H1 (cell line): ENCODE measurements around the gene CLIP3. TPM values are rescaled to one million over a fixed set of nuclear protein-coding genes. Genes with fewer than 3 reads are reported as not detected.

Experiments
- BRCA1 ChIP-seq: IDR thresholded peaks from 2 replicates; pipeline ENCODE4 v1.6.1; 2012; ENCODE audit warnings: low read depth, low read length, improper control_type of control experiment
- CBX5 ChIP-seq: fragments of 300-800, 300-1000 bp; sonication (generic); IDR thresholded peaks from 2 replicates; pipeline ENCODE4 v1.7.1; 2016; ENCODE audit warnings: antibody characterized with exemption, low read length, low read depth
- CEBPB ChIP-seq: IDR thresholded peaks from 2 replicates; pipeline ENCODE4 v1.6.1; 2012; ENCODE audit warnings: low read depth, low read length
- CREB1 ChIP-seq: IDR thresholded peaks from 2 replicates; pipeline ENCODE4 v1.6.1; 2012; ENCODE audit warnings: inconsistent platforms
- EGR1 ChIP-seq: IDR thresholded peaks from 2 replicates; pipeline ENCODE4 v1.6.1; 2011; ENCODE audit warnings: low read depth, low read length, borderline replicate concordance
- NANOG ChIP-seq: IDR thresholded peaks from 2 replicates; pipeline ENCODE4 v1.6.1; 2011; ENCODE audit warnings: low read length, low read depth, mild to moderate bottlenecking, inconsistent platforms; ENCODE audit not compliant: insufficient read depth, poor library complexity, severe bottlenecking
- RAD21 ChIP-seq, 2 experiments: IDR thresholded peaks in 1 of 2; conservative IDR thresholded peaks in 1 of 2; 2 replicates each; pipeline ENCODE4 v1.6.1; 2011; ENCODE audit warnings: low read depth in 2 of 2, low read length in 2 of 2, improper control_type of control experiment in 1 of 2, inconsistent platforms in 1 of 2, mild to moderate bottlenecking in 1 of 2, moderate library complexity in 1 of 2
- TAF7 ChIP-seq: optimal IDR thresholded peaks from 2 replicates; pipeline ENCODE3; 2011; ENCODE audit warnings: low read depth, mild to moderate bottlenecking, inconsistent platforms, low read length, moderate library complexity, borderline replicate concordance
- polyA plus RNA-seq, 7 experiments: library from polyadenylated mRNA; depleted of rRNA in 3 of 7; stranded (reverse) in 5 of 7; unstranded in 2 of 7; fragments of >200 nt in 5 of 7; fragments of 200-250 nt in 2 of 7; gene quantifications; 1 replicate in 5 of 7; 2 replicates in 1 of 7; 4 replicates in 1 of 7; pipeline versions ENCODE4 v1.2.1 to v1.2.3, GENCODE V29; 2011 to 2013; ENCODE audit warnings: missing spikeins in 2 of 7, mixed read lengths in 2 of 7
- total RNA-seq: library from RNA; stranded (reverse); fragmentation: NEBNext Ultra II Directional; extraction: Animal tissue kit (Norgen Biotek cat#: 25700); gene quantifications from 2 replicates; pipeline ENCODE4 v1.2.1, GENCODE V29; 2021

Gene CLIP3
- total and polyA plus RNA-seq, 2 of the 8 experiments (the other 6 are each of a cell fraction or from before 2014, with no cell fraction given), result 5.9 to 21.7 TPM

- TF ChIP-seq BRCA1 (no peak), CEBPB (no peak), TAF7 (no peak), CBX5 (no peak), CREB1 (no peak), NANOG (no peak), RAD21 (IDR thresholded peaks at IDR 0.05 in 1 of 2, conservative IDR thresholded peaks at IDR 0.05 in 1 of 2; ENCODE audit: low read depth in 2 of 2, low read length in 2 of 2) (no peak), EGR1 (no peak)
- TF ChIP-seq, all 59 proteins: peak for 0
Measured at GRCh38 chr19:36009633-36010379, 22.9 kb downstream of the CLIP3 start (continued).
